Measurements from ENCODE around the gene CSNK1G2.

GRCh38 chr19:1970003-1970805 lies 29.2 kb downstream of the CSNK1G2 start:
- TF ChIP-seq CTCF (IDR thresholded peaks at IDR 0.05 in 4 of 5, conservative IDR thresholded peaks at IDR 0.05 in 1 of 5) (no peak), POLR2A (IDR thresholded peaks at IDR 0.05) (no peak)

Data from gastrocnemius medialis (tissue), 4 donors.